IPS-11a (cell line): Measurements from ENCODE around the gene SPEM2.

Experiments used
- H3K4me3 ChIP-seq: one replicate; pipeline ENCODE4 v1.5.1; 2013; ENCODE audit warnings: low read depth, low read length, control low read depth

The SPEM2 gene

GRCh38 chr17:7440113-7440833 is 14.9 kb downstream of the SPEM2 start:
- H3K4me3 ChIP-seq = peak overlapping the region; percentile 69

- peak overlapping the region; percentile 69 for H3K4me3 ChIP-seq
These were observed 15.4 kb downstream of the SPEM2 start for GRCh38 chr17:7440834-7441195.

GRCh38 chr17:7441266-7441665 is 15.8 kb downstream of the SPEM2 start:
- H3K4me3 ChIP-seq = peak overlapping the region; percentile 8

GRCh38 chr17:7442142-7442541 is 16.7 kb downstream of the SPEM2 start:
- H3K4me3 ChIP-seq = no peak overlapping the region

- no peak overlapping the region for H3K4me3 ChIP-seq
These were observed 18.4 kb downstream of the SPEM2 start for GRCh38 chr17:7443499-7444485.

GRCh38 chr17:7444682-7445618 is 19.5 kb downstream of the SPEM2 start, which contains the start of gene CHRNB1:
Gene CHRNB1 (plus strand): TSS chr17:7445061. CDS start chr17:7445128, 67 bp downstream.
- H3K4me3 ChIP-seq = peak within 1 kb of the TSS; percentile 53

GRCh38 chr17:7445619-7445968 is 20.2 kb downstream of the SPEM2 start:
- H3K4me3 ChIP-seq = peak overlapping the region; percentile 53

GRCh38 chr17:7448461-7448860 is 23.0 kb downstream of the SPEM2 start:
- H3K4me3 ChIP-seq = no peak overlapping the region

GRCh38 chr17:7459961-7460545 is 34.6 kb downstream of the SPEM2 start:
- H3K4me3 ChIP-seq = no peak overlapping the region

- H3K4me3 ChIP-seq = no peak overlapping the region
These were observed 35.6 kb downstream of the SPEM2 start for GRCh38 chr17:7460850-7461660.

GRCh38 chr17:7462474-7463371 is 37.3 kb downstream of the SPEM2 start:
- H3K4me3 ChIP-seq = no peak overlapping the region

GRCh38 chr17:7463372-7463846 is 38.0 kb downstream of the SPEM2 start:
- no peak overlapping the region for H3K4me3 ChIP-seq

GRCh38 chr17:7464081-7464480 is 38.7 kb downstream of the SPEM2 start:
- no peak overlapping the region for H3K4me3 ChIP-seq

- no peak overlapping the region for H3K4me3 ChIP-seq
These were observed 40.3 kb downstream of the SPEM2 start for GRCh38 chr17:7465597-7466275.

GRCh38 chr17:7466318-7466638 is 40.9 kb downstream of the SPEM2 start:
- H3K4me3 ChIP-seq = no peak overlapping the region

- no peak overlapping the region for H3K4me3 ChIP-seq
These were observed 41.4 kb downstream of the SPEM2 start for GRCh38 chr17:7466639-7467341.

- H3K4me3 ChIP-seq = no peak overlapping the region
These were observed 42.1 kb downstream of the SPEM2 start for GRCh38 chr17:7467498-7467897.
